Activated naive CD4-positive, alpha-beta T cell treated with Interleukin-2 at 50 U/mL for 16 hours (primary cell): ENCODE measurements around the gene MXRA8.

Experiments
- DNase-seq: peaks from one replicate; pipeline ENCODE4 v3.0.0-alpha.2; 2020

The MXRA8 gene

DNA sequence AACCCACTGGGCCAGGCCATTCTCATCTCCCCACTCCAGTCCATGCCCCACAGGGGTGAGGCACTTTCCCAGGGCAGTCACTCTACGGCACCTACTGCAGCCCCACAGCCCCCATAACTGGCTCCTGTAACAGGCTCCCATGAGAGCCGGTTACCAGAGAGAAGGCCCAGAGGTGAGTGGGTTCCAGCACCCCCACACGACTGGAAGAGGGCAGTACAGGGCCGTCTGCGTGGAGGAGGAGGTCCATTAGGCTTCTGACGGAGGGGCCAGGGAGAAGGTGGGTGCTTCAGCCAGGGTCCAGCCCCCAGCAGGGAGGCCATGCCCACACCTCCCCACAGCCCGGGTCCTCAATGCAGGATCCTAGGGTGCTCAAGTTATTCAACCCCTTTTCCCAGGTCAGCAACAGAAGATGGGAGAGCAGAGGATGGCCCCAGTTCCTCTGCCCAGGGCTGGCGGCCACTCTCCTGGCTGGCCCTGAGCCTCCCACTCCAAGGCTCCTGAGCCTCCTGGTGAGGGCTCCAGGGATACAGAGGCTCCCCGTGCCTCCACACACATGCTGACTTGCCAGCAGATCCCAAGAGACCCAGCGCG is 52.2 kb downstream of the MXRA8 start:
- DNase-seq = no peak

DNA sequence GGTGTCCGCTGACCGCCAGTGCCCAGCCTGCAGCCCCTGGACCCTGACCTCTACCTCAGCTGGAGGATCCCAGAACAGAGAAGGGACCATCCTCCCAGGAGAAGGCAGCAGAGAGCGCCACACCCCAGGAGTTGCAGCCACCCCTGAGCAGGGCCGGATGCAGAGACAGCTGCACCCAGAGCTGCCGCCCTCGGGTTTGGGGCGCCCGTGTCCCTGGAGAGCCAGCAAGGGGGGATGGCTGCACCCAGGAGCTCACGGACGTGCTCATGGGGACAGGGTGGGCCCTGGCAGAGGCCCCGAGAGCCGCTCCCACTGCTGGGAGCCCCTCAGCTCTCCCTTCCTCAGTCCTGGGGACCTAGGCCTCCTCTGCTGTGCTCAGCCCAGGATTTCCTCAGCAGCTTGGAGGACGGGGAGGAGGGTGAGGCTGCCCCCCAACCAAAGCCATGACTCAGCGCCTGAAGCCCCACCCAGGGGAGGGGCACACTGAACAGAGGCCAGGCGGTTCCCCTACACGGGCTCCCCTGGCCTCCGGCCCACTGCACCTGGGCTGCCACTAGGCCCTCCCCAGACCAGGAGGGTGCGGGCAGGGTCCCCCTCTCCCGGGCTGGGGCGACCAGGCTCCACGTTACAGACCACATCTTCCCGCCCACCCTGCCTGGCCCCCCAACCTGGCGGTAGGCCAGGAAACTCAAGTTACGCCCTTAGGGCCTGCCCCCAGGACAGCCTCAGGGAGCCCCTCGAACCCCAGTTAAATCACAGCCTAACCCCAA is 52.9 kb downstream of the MXRA8 start:
- peak; percentile 74 for DNase-seq

DNA sequence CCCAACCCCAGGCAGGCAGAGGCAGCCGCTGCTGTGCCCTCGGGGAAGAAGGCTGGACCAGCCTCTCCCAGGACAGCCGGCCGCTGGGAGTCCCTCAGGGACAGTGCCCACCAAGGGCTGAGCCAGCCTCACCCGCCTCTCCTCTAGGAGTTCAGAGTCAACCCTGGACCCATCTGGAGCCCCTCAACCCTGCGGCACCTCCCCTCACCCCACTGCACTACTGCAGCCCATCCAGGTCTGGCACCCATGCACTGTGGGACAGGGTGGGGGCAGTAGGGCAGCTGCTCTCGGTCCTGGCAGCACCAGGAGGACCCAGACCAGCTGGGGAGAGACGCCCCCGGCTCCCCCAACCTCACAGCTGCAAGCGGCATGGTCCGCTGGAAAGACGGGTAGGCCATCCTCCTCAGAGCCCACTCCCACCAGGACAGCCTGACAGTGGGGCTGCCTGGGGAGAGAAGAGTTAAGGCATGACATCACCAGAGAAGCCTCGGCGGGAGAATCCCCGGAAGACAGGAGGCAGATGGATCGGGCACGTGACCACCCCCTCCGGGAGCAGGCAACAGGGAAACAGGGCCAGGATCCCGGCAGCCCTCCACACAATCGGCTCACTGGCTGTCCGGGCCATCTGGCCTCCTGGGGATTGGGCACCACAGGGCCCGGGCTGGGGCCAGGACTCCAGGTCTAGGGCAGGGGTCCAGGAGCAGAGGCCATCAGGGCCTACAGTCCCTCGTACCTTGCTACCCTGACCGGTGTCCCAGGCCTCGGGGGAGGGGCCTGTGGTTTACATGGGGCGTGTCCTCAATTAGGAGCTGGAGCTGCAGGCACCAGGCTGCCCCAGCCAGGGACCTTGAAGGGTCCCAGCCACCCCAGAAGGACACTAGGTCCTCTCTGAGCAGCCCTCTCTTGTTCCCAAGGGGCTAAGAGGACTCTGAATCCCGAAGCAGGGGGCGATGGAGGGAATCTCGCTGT is 53.7 kb downstream of the MXRA8 start:
- DNase-seq = no peak

GRCh38 chr1:1303736-1304135 is 54.6 kb downstream of the MXRA8 start:
- no peak for DNase-seq

- DNase-seq = no peak
These were observed 55.3 kb downstream of the MXRA8 start for GRCh38 chr1:1302951-1303509.
